ENCODE measurements around the gene PATJ.

GRCh38 chr1:62090016-62090415 lies 347.7 kb downstream of the PATJ start:
- TF ChIP-seq CTCF (optimal IDR thresholded peaks at IDR 0.05 in 1 of 3, IDR thresholded peaks at IDR 0.05 in 1 of 3, conservative IDR thresholded peaks at IDR 0.05 in 1 of 3; ENCODE audit: extremely low read depth in 1 of 3, insufficient read depth in 2 of 3, low read length in 3 of 3), result no peak
- no peak for TF ChIP-seq EZH2 (IDR thresholded peaks at IDR 0.05; ENCODE audit: low read length)

Data from keratinocyte (primary cell).